Body of pancreas (tissue), 4 donors: Measurements from ENCODE around the gene TFB1M.

Experiments used
- CTCF ChIP-seq, 7 experiments: fragments of 450-650 bp in 4 of 7; fragments of 200-600 bp in 3 of 7; sonication (generic) in 3 of 7; IDR thresholded peaks; one replicate each; pipeline ENCODE4 v1.5.1; 2016 to 2019; ENCODE audit warnings: antibody characterized with exemption in 7 of 7
- POLR2A ChIP-seq, 3 donors: fragments of 450-650 bp; IDR thresholded peaks; one replicate each; pipeline ENCODE4 v1.6.1; 2016; ENCODE audit warnings: antibody characterized with exemption in 3 of 3, mild to moderate bottlenecking in 2 of 3

DNA sequence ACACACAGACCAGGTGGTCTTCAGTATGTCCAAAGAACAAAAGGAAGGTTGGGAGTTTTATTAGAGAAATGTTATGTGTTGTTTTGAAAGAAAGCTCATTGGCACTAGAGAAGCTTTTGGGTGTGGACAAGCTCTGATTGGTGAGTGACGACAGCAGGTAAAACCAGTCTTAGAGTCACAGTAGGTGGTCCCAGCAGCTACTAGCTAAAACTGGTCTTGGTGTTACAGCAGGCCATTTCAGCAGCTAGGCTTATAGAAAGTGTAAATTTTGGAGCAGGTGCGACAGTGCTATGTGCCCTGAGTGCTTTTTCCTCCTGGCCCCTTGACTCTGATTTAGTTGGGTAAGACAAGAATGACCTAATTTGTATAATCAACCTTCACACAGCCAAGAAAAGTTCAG, 46.9 kb downstream of the TFB1M start:
- TF ChIP-seq CTCF (IDR thresholded peaks at IDR 0.05): no peak
- no peak for TF ChIP-seq POLR2A (IDR thresholded peaks at IDR 0.05)
